ELF-1 (cell line): ENCODE data around the gene ACAP3.

Experiments used
- DNase-seq: peaks from one replicate; pipeline ENCODE4 v3.0.0-alpha.2; 2016; ENCODE audit warnings: low read depth, low spot score

ACAP3 gene

DNA sequence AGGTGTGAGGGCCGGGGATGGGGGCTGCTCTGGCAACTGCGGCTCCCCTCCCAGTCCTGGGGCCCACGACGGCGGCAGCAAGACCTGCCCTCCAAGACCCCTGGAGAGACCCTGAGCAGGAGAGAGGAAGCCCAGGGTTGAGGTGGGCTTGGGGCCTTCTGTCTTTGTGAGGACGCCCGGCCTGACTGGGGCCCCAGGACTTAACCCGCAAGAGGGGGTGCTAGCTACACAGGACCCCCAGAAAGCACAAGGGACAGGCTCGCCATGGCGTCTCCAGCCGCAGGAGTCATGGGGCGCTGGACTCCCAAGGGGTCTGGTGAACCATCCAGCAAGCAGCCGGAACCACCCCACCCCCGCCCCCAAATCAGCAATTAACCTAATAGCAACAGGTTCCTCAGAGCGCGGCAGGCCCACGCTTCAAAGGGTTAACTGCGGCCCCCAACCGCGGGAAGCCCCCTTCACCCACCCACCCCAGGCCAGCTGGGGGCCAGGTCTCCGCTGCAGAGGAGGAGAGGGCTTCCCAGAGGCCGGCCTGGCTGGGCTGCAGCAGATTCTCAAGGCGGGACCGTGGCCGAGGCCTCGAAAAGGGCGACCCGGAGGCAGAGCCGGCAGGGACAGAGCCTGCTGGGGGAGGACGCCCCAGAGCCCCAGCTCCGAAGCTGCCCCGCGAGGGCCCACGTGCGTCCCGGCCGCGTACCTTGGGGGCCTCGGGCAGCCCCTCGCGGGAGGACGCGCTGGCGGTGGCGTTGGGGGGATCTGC is 61.7 kb downstream of the ACAP3 start:
- DNase-seq, result no peak

DNA sequence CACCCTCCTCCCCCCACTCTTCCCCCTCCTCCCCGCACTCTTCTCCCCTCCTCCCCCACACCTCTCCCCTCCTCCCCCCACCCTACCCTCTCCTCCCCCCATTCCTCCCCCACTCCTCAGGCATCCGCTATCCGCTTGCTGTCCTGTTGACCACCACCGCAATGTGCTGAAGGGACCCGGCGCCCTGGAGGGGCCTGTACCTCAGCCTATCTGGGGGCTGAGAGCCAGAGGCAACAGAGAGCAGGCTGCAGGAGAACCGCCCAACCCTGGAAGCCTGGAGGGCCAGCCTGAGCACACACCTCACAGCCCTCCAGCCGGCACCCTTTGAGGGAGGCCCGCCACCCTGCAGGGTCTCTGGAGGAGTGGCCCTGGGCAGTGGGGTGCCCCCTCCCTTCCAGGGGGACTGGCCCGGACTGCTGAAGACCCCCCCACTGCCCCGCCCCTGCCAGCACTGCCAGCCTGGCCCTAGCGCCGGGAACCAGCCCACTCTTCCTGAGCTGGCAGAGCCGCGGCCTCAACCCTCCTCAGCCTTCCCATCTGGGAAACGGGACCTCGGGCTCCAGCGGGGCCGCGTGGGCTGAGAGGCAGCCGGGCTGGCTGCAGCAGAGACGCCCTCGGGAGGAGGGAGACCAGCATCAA is 62.4 kb downstream of the ACAP3 start:
- no peak for DNase-seq

DNA sequence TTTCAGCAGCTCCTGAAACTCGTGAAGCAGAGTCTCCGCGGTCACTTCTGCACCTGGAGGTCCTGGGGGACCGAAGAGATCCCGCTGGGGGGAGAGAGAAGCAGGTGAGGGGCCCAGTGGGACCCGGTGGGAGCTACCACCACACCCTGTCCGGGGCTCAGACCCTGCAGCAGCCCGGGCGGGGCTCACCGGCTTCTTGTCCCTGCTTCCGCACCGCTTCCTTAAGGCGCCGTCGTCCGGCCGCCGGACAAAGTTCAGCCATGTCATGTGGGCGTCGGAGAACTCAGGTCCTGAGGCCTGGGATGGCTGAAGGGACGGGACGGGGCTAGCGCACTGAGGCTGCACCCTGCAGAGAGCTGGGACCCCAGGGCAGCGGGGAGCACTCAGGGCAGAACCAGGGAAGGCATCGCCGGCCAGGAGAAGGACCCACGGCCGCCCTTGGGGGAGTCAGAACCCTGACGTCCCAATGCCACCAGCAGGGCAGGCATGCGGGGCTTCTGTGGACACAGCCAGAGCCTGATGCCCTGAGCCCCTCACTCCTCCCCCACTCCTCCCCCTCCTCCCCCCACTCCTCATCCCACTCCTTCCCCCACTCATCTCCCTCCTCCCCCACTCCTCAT is 63.4 kb downstream of the ACAP3 start:
- DNase-seq, result no peak

DNA sequence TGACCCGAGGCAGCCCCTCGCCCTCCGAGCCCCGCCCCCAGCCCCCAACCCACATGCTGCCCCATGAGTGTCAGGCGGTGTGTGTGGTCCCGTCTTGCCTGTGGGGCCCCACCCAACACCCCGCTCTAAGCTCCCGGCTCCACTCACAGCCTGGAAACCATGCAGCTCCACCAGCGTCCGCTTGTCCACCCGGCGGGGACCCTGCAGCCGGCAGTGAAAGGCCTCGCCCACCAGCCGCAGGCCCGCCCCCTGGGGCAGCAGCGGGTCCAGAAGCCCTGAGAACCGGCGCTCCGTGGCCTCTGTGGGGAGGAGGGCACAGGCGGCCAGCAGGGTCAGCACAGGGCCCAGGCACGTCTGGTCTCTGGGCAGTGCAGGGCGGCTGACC is 63.9 kb downstream of the ACAP3 start:
- DNase-seq, result no peak

DNA sequence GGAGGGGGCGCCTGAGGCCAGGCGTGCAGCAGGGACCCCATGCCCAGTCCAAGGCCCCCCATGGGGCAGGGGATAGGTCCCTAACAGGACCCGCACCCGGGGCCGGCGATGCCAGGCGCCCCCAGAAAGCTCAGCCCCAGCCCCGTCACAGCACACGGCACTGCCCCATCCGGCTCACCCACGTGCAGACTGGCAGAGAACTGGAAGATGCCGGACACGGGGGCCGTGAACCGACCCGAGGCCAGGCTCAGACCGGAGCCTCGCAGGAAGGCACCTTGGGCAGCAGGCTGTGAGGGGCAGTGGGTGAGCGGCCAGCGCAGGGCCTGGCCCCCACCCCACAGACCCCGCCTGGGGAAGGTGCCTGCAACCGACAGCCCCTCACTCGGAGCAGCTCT is 64.5 kb downstream of the ACAP3 start:
- DNase-seq, result no peak

DNA sequence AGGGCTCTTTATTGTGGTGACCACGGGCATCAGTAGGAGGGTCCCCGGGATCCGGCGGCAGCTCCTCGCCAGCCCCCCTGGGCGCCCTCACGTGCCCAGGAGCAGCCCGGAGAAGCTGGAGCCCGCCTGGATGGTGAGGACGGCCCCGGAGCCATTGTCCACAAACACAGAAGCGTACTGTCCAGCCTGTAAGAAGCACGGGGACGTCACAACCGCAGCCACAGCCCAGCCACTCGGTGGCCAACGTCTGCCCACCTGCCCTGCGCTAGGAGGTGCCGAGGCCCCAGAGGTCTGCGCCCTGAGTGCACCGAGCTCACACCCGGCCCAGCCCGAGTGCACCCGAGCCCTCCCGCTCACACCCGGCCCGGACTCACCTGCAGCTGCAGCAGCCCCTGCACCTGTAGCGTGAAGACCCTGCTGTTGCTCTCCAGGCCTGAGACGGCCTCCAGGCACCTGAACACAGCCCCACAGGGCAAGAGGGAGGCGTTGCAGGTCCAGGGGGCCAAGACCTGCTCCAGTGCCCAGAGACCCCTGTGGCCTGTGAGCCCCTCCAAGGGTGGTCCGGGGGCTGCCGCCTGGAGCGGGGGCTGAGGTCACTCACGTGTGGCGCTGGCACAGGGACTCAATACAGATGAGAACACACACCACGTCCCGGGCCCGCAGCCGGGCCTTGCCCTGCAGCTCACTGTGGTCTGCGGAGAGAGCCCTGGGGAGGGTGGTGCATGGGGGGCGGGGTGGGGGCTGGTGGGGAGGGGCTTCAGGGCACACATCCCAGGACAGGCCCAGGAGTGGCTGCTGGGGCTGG is 65.1 kb downstream of the ACAP3 start:
- DNase-seq, result no peak
